ENCODE results near the gene DYNC2H1. TPM values are rescaled to one million over a fixed set of nuclear protein-coding genes. Genes with fewer than 3 reads are reported as not detected.

Gene DYNC2H1
- total and polyA plus RNA-seq, 9 donors = 13.5 to 49.1 (median 26.2) TPM

GRCh38 chr11:103147627-103148026 lies 38.4 kb downstream of the DYNC2H1 start:
- intact Hi-C loops (cut with DNase I) = no loop called here
- no peaks in the 10 kb centered on the region for H3K4me1 ChIP-seq (ENCODE audit: insufficient read depth)
- no peaks in the 10 kb centered on the region for H3K9me3 ChIP-seq
- H3K27me3 ChIP-seq = no peaks in the 10 kb centered on the region
- DNase-seq = no peak
- H3K4me3 ChIP-seq = no peak overlapping the region
- TF ChIP-seq CTCF (IDR thresholded peaks at IDR 0.05) (no peak), POLR2A (IDR thresholded peaks at IDR 0.05) (no peak), EP300 (IDR thresholded peaks at IDR 0.05) (no peak)
- H3K36me3 ChIP-seq = no peaks in the 10 kb centered on the region
- H3K27ac ChIP-seq = no peak overlapping the region

DNA sequence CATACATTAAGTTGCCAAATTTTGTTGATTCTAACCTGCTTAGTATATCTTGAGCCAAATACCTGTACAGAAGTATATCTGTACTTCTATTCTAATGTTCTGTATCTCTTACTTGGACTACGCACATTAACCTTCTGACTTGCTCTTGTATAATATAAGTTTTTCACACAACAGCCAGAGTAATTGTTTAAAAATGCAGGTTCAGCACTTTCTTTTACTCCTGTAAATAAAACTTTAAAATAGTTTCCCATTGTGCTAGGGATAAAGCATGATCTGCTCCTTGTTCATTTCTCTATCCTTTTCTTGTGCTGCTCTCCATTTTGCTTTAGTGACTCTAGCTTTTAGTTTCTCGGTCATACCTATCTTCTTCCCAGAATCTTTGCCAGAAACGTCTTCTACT lies 48.3 kb downstream of the DYNC2H1 start:
- Histone ChIP-seq H3K4me3 (no peak overlapping the region), H3K36me3 (no peaks in the 10 kb centered on the region), H3K4me1 (ENCODE audit: insufficient read depth) (no peaks in the 10 kb centered on the region), H3K27ac (no peak overlapping the region), H3K9me3 (no peaks in the 10 kb centered on the region), H3K27me3 (no peaks in the 10 kb centered on the region)
- WGBS, 3 donors = 94 to 98% (median 96%) methylated on average over 3 of the region's 3 CpGs
- intact Hi-C loops (cut with DNase I) = no loop called here
- DNase-seq = no peak
- TF ChIP-seq POLR2A (IDR thresholded peaks at IDR 0.05) (no peak), CTCF (IDR thresholded peaks at IDR 0.05) (no peak), EP300 (IDR thresholded peaks at IDR 0.05) (no peak)

DNA sequence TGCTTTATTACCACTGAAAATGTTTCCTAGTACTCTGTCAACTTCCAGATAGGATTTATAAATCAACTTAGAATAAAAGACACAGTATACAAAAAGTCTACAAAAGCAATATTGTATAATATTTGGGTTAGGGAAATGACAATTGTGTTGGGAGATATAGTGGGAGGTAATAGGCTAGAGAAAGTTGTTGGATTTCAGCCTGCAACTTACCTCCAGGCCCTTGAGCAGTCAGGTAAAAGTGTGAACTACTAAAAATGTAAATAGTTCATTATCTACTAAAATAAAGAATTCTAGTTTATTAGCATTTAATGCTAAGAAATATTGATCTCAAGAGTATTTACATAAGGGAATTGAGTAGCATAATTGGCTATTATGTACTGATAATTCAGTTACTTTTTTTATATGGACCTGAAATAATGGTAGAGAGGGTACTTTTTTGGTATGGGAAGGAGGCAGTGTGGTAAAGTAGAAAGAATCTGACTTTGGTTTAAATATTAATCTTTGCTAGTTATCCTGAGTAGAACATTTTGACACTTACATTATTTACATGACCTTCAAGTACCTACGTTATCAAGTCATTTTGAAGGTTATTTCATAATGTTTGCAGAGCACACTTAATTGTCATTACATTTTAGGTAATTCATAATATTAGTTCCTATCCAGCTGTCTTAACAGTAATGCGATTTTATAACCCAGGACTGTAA lies 55.0 kb downstream of the DYNC2H1 start:
- no peaks in the 10 kb centered on the region for H3K36me3 ChIP-seq
- H3K4me1 ChIP-seq (ENCODE audit: insufficient read depth) = no peaks in the 10 kb centered on the region
- H3K4me3 ChIP-seq = no peak overlapping the region
- H3K27me3 ChIP-seq = no peaks in the 10 kb centered on the region
- H3K9me3 ChIP-seq = no peaks in the 10 kb centered on the region
- intact Hi-C loops (cut with DNase I) = no loop called here
- 75 to 85% (median 84%) methylated on average over 2 of the region's 2 CpGs for WGBS, 3 donors
- TF ChIP-seq CTCF (IDR thresholded peaks at IDR 0.05) (no peak), POLR2A (IDR thresholded peaks at IDR 0.05) (no peak), EP300 (IDR thresholded peaks at IDR 0.05) (no peak)
- no peak for DNase-seq
- no peak overlapping the region for H3K27ac ChIP-seq

GRCh38 chr11:103167166-103167565 lies 57.9 kb downstream of the DYNC2H1 start:
- DNase-seq = no peak
- 94 to 97% (median 94%) methylated on average over 4 of the region's 4 CpGs for WGBS, 3 donors
- H3K4me3 ChIP-seq = no peak overlapping the region
- H3K36me3 ChIP-seq = no peaks in the 10 kb centered on the region
- no peak for TF ChIP-seq EP300 (IDR thresholded peaks at IDR 0.05)
- TF ChIP-seq POLR2A (IDR thresholded peaks at IDR 0.05) = no peak
- no peak for TF ChIP-seq CTCF (IDR thresholded peaks at IDR 0.05)
- no peaks in the 10 kb centered on the region for H3K27me3 ChIP-seq
- no peak overlapping the region for H3K27ac ChIP-seq
- no peaks in the 10 kb centered on the region for H3K4me1 ChIP-seq (ENCODE audit: insufficient read depth)
- intact Hi-C loops (cut with DNase I) = no loop called here
- H3K9me3 ChIP-seq = no peaks in the 10 kb centered on the region
